GM13976 (cell line): Measurements from ENCODE around the gene OCSTAMP.

Experiments used
- DNase-seq: peaks from one replicate; pipeline ENCODE4 v3.0.0; 2012; ENCODE audit warnings: low spot score
- in situ Hi-C: fragments of 300-500 bp; cut with MboI; formaldehyde crosslinking; loops from one replicate; pipeline ENCODE4 v1.12.0; 2022; ENCODE audit warnings: low sequenced_read_pairs, mixed read lengths, inconsistent platforms; ENCODE audit not compliant: unreplicated experiment
- TF ChIP-seq, protein P1 (sequence below): IDR thresholded peaks from 2 replicates; pipeline ENCODE4 v1.5.1; 2012; ENCODE audit warnings: borderline replicate concordance, mild to moderate bottlenecking; ENCODE audit not compliant: insufficient read depth; ENCODE audit errors: extremely low read depth, missing control alignments, control extremely low read depth

Gene OCSTAMP

DNA sequence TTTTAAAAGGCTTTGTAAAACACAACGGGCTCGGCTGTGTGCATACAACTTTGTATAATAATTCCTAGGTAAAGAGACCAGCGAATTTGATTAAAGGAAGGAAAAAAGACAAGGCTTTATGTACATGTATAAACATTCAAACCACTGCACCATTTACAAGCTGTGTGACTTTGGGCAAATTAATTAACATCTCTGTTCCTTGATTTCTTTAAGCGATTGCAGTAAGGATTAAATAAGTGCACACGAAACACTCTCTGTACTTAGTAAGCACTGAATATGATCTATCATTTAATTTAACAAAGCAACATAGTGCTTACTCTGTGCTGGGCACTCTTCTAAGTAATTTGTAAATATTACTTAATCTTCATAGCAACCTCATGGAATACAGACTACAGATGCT, 19.5 kb upstream of the OCSTAMP start:
- in situ Hi-C loops, result no loop called here
- TF ChIP-seq, protein P1, sequence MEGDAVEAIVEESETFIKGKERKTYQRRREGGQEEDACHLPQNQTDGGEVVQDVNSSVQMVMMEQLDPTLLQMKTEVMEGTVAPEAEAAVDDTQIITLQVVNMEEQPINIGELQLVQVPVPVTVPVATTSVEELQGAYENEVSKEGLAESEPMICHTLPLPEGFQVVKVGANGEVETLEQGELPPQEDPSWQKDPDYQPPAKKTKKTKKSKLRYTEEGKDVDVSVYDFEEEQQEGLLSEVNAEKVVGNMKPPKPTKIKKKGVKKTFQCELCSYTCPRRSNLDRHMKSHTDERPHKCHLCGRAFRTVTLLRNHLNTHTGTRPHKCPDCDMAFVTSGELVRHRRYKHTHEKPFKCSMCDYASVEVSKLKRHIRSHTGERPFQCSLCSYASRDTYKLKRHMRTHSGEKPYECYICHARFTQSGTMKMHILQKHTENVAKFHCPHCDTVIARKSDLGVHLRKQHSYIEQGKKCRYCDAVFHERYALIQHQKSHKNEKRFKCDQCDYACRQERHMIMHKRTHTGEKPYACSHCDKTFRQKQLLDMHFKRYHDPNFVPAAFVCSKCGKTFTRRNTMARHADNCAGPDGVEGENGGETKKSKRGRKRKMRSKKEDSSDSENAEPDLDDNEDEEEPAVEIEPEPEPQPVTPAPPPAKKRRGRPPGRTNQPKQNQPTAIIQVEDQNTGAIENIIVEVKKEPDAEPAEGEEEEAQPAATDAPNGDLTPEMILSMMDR, result no peak
- no peak for DNase-seq

DNA sequence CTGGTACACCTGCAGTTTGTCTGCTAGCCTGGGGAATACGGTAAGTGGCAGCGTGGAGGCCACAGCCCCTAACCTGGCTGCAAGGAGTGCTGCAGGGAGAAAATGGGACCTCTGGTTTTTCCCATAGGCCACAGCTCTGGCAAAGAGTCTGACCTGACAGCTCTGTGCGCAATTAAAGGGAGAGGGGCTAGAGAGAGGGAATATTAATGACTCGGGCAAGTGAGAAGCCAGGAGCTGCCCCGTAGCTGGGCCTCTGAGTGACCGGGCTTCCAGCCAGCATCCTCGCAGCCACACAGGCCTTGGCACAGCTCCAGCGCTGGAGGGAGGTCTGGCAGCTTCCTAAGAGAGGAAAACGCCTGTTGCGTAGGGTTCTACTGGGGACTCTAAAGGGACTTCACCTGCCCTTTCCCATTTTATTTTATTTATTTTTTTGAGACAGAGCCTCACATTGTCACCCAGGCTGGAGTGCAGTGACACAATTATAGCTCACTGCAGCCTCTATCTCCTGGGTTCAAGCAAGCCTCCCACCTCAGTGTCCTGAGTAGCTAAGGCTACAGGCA, 18.2 kb upstream of the OCSTAMP start:
- in situ Hi-C loops, result no loop called here
- no peak for DNase-seq
- TF ChIP-seq, protein P1, result no peak

DNA sequence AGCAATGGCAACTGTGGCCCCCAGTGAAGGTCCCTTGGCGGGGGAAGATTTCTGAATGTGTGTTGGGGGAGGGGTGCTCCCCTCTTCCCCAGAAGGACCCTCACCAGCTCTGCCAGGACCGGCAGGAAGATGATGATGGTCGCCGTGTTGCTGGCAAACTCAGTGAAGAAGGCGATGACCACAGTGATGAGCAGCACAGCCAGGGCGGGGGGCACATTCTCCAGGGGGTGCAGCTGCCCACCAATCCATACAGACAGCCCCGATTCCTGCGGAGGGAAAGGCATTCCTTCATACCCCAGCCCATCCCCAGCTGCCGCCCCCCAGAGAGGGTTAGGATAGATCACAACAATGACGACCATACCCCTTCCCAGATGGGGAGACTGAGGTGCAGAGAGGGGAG, 15.7 kb upstream of the OCSTAMP start:
- DNase-seq, result no peak
- TF ChIP-seq, protein P1, result no peak
- in situ Hi-C loops, result no loop called here

- TF ChIP-seq, protein P1, result no peak
- DNase-seq, result no peak
- in situ Hi-C loops, result no loop called here
Observed at GRCh38 chr20:46564241-46564957, 13.9 kb upstream of the OCSTAMP start.

DNA sequence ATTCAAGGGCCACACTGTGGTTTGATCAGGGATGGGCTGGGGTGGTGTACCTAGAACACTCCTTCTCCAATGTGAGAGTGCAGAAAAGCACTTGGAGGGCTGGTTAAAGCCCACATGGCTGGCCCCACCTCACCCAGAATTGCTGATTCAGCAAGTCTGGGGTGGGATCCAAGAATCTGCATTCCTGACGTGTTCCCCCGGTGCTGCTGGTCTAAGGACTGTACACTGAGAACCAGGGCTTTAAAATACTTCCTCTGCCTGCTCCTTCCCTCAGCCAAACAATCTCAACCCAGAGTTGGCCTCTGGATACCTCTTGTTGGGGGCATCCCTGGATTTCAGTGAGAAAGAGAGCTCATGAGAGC, 13.4 kb upstream of the OCSTAMP start:
- TF ChIP-seq, protein P1, result no peak
- no peak for DNase-seq
- in situ Hi-C loops, result no loop called here

GRCh38 chr20:46563170-46563859, 12.9 kb upstream of the OCSTAMP start:
- no peak for DNase-seq
- in situ Hi-C loops, result no loop called here

More at GRCh38 chr20:46563170-46563859, 12.9 kb upstream of the OCSTAMP start:
- TF ChIP-seq, protein P1, result no peak
